ENCODE measurements around the gene SNX19. TPM values are rescaled to one million over a fixed set of nuclear protein-coding genes. Genes with fewer than 3 reads are reported as not detected.
"Not testable (repeated sequence)": the region's sequence is repeated elsewhere in the genome, so short reads cannot be mapped to it uniquely, and the experiment has no call there.

SNX19 gene, protein sequence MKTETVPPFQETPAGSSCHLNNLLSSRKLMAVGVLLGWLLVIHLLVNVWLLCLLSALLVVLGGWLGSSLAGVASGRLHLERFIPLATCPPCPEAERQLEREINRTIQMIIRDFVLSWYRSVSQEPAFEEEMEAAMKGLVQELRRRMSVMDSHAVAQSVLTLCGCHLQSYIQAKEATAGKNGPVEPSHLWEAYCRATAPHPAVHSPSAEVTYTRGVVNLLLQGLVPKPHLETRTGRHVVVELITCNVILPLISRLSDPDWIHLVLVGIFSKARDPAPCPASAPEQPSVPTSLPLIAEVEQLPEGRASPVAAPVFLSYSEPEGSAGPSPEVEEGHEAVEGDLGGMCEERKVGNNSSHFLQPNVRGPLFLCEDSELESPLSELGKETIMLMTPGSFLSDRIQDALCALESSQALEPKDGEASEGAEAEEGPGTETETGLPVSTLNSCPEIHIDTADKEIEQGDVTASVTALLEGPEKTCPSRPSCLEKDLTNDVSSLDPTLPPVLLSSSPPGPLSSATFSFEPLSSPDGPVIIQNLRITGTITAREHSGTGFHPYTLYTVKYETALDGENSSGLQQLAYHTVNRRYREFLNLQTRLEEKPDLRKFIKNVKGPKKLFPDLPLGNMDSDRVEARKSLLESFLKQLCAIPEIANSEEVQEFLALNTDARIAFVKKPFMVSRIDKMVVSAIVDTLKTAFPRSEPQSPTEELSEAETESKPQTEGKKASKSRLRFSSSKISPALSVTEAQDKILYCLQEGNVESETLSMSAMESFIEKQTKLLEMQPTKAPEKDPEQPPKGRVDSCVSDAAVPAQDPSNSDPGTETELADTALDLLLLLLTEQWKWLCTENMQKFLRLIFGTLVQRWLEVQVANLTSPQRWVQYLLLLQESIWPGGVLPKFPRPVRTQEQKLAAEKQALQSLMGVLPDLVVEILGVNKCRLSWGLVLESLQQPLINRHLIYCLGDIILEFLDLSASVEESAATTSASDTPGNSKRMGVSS
- 10 to 100 TPM; 19.9 to 21.6 TPM for total RNA-seq

DNA sequence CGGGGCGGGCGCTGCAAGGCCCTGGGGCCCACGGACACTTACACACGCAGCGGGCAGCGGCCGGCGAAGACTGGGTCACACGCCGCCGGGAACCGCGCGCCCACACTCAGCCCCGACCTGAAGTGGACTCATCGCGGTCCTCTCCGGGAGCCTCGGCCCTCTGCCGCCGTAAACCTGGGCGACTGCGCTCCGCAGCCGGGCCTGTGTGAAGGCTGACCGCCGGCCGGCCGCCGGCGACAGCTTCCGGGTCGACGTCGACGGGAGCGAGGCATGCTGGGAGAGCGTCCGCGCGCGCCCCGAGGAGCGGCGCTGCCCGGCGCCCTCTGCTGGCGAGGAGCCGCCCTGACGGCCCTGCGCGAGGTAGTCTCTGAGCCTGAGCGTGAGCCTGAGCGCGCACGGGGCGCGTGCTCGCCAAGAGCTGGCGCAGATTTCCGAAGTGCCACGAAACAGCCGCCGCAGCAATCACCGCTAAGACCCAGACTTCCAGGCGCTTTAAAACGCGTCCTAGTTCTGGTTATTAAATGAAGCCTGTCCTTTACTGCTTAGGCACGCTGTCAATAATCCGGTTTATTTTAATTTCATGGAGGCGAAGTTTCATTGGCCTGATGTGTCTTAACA lies at the start of gene SNX19:
TSS of gene SNX19 (minus strand) at position 242 of the 618 bp plus-strand sequence. CDS start 540 bp downstream, outside the sequence.
- DNase-seq (ENCODE audit: low spot score in 2 of 2) = peak; percentile 92 to 93
- Mint-ChIP-seq H3K9me3 (peaks cover 4 to 9% of the 10 kb centered on the region in 2 donors), H3K27ac (peak within 1 kb of the TSS; percentile 55 to 84), H3K36me3 (peaks cover 38 to 45% of the 10 kb centered on the region in 2 donors)
- ATAC-seq = peak; percentile 99 to 100

DNA sequence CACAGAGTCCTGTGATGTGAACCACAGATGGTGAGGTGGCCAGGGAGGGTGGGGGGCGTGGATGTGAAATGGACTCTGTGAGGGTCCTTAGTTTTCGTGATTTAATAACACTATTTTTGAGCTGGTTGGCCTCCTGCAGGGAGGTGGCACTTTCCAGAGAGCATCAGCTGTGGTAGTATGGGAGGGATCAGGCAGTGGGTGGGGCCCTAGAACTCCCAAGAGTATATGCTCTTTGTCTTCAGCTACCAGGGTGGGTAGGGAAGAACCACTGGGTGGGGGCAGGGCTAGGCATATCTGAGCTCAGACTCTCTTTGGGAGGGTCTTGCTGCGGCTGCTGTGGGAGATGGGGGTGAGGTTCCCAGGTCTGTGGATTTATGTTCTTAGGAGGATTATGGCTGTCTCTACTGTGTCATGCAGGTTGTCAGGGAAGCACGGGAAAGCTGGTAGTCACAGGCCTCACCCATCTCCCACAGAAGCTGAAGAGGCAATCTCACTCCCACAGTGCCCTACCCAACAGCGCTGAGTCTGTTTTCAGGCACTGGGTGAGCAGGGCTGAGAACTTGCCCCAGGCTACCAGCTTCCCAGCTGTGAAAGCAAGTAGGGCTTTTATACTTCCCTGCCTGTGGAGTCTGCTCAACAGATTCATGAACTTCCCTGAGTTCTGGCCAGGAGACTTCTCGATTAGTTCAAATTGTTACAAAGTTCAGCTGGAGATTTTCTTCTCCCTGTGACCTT lies 47.9 kb upstream of the SNX19 start:
- DNase-seq (ENCODE audit: low spot score in 2 of 2) (no peak), ATAC-seq (no peak)
- Mint-ChIP-seq H3K36me3 (peaks cover 4 to 11% of the 10 kb centered on the region in 2 donors), H3K9me3 (peaks cover 3 to 12% of the 10 kb centered on the region in 2 donors), H3K27ac (no peak overlapping the region)

DNA sequence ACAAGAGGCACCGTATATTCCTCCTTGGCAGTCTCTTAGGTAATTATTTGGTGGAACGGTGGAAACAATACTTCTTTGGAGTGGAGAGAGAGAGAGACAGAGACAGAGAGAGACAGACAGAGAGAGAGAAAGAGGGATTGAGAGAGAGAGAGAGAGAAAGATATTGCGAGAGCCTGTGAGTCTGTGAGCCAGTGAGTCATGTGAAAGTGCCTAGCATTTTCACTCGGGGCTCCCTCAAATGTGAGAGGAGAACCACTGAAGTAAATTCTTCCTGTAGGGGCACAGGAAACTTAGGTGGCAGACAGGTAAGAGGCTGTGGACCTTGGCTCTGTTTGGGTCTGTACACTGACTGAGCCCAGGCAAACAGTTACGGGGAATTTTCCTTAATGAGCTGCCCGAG lies 31.6 kb upstream of the SNX19 start:
- H3K36me3 Mint-ChIP-seq = no peaks in the 10 kb centered on the region
- ATAC-seq (no peak), DNase-seq (ENCODE audit: low spot score in 2 of 2) (no peak)
- no peaks in the 10 kb centered on the region for H3K9me3 Mint-ChIP-seq
- no peak overlapping the region for H3K27ac Mint-ChIP-seq

DNA sequence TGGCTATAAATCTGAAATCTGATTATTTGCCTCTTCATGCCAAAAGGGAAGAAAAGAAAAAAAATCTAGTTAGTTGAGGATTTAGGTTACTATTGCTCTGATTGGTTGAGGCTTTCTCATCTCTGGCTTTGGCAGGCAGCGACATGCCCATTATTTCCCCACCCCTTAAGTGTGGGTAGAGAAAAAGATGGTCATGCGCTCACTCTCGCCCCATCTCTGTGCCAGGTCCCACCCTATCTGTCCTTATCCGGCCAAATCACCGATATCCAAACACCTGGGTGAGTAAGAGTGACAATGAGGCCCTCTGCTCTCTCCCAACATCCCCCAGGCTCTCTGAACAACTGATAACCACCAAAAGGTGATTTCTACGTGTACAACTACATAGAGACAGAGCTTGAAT lies 31.2 kb upstream of the SNX19 start:
- H3K9me3 Mint-ChIP-seq = no peaks in the 10 kb centered on the region
- H3K36me3 Mint-ChIP-seq = no peaks in the 10 kb centered on the region
- ATAC-seq (no peak), DNase-seq (ENCODE audit: low spot score in 2 of 2) (no peak)
- no peak overlapping the region for H3K27ac Mint-ChIP-seq

DNA sequence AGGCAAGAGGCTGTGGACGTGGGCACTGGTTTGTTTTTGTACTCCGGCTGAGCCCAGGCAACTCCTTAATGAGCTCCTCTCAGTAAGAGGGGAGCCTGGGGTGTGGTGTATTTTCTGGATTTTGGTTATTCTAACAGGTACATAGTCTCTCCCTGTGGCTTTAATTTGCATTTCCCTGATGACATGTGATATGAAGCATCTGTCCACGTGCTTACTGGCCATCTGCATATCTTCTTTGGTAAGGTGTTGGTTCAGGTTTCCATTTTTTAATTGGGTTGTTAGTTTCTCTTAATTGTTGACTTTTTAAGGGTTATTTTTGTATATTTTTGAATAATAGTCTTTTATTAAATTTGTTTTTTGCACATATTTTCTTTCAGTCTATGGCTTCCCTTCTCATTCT lies 30.8 kb upstream of the SNX19 start:
- Mint-ChIP-seq H3K27ac (no peak overlapping the region), H3K9me3 (no peaks in the 10 kb centered on the region), H3K36me3 (no peaks in the 10 kb centered on the region)
- DNase-seq (ENCODE audit: low spot score in 2 of 2) (no peak), ATAC-seq (no peak)

DNA sequence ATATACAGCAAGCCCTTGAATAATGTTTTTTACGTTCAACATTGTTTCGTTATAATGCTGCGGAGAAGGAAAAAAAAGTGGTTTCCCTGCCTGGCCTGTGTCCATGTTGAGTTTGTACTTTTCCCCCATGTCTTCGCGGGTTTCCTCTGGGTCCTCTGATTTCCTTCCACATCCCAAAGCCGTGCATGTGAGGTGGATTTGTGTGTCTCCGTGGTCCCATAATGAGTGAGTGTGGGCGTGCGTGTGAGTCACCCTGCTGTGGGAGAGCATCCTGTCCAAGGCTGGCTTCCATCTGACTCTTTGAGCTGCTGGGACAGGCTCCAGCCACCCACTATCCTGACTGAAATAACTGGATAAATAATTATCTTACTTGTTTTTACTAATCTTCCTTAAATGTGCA lies 29.6 kb upstream of the SNX19 start:
- ATAC-seq (no peak), DNase-seq (ENCODE audit: low spot score in 2 of 2) (no peak)
- no peak overlapping the region for H3K27ac Mint-ChIP-seq
- no peaks in the 10 kb centered on the region for H3K9me3 Mint-ChIP-seq
- H3K36me3 Mint-ChIP-seq = no peaks in the 10 kb centered on the region

DNA sequence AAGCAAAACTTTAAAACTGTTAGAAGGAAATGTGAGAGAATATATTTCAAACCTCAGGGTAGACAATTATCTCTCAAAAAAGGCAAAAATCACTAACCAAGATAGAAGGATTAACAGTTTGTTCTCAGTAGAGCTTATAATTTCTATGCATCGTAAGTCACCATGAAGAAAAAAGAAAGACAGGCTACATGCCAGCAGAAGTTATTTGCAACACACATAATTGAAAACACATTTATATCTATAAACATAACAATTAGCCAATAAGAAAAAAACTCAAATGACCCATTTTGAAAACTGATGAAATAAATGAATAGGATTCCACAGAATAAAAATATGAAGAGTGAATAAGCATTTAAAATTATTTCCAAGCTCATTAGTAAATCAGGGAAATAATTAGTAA lies 24.4 kb upstream of the SNX19 start:
- no peak for ATAC-seq
- Mint-ChIP-seq H3K9me3 (no peaks in the 10 kb centered on the region), H3K36me3 (no peaks in the 10 kb centered on the region), H3K27ac (no peak overlapping the region)
- no peak for DNase-seq (ENCODE audit: low spot score in 2 of 2)

DNA sequence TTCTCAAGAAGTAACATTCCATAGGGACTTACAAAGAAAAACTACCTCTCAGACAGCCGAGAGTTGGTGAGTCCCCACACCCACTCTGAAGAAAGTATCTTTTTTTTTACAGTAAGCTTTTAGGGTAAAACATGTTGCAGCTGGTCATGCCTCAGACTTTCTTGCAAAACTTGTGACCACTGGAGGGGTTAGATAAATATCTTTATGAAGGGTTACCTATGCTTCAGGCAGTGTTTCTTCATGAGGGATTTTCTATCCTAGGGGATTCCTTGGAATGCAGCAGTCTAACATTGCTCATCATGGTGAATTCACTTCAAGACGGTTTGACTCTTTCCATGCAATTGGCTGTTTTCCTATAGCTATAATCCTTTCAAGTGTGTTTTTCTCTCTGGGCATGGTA lies 20.8 kb upstream of the SNX19 start:
- no peak for ATAC-seq
- Mint-ChIP-seq H3K9me3 (no peaks in the 10 kb centered on the region), H3K27ac (no peak overlapping the region), H3K36me3 (no peaks in the 10 kb centered on the region)
- no peak for DNase-seq (ENCODE audit: low spot score in 2 of 2)

DNA sequence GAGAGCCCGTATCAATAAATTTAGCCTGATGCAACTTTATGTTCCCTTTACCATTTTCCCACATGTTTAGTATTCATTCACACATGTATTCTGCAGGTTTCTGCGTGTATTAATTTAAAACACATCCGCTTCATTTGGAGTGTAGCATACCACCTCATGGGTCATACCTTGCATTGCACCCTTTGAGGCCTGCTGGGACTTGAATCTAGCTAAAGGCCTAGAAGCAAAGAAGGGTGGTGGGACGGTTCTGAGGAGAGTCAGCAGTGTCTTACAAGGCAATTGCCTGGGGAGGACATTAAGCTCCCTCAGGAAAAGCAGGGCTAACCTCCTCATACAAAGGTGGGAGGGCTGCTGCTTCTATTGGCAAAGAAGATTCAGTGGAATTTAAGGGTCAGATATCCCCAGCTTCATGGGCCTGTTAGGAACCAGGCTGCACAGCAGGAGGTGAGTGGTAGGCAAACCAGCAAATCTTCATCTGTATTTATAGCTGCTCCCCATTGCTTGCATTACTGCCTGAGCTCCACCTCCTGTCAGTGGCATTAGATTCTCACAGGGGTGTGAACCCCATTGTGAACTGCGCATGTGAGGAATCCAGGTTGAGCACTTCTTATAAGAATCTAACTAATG lies 15.9 kb upstream of the SNX19 start:
- no peak overlapping the region for H3K27ac Mint-ChIP-seq
- no peaks in the 10 kb centered on the region for H3K9me3 Mint-ChIP-seq
- ATAC-seq (no peak), DNase-seq (ENCODE audit: low spot score in 2 of 2) (no peak)
- H3K36me3 Mint-ChIP-seq = no peaks in the 10 kb centered on the region

DNA sequence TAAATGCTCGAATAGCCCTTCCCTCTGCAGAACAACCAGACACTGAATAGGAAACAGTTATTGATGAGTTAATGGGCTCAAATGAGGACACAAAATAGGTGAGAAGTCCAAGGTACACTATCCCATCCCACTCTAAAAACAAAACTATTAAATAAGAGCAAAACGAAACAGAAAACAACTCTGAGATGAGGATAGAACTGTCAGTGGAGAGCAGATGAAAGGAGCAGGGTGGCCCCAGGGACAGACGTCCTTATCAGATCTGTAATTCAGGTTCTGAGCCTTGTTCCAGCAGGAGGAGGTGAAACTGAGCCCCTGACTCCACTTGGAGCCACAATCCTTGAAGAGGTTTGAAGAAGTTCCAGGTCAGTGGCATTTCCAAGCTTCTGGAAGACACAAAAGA lies 8.5 kb upstream of the SNX19 start:
- no peak overlapping the region for H3K27ac Mint-ChIP-seq
- H3K36me3 Mint-ChIP-seq = no peaks in the 10 kb centered on the region
- DNase-seq (ENCODE audit: low spot score in 2 of 2) (no peak), ATAC-seq (no peak)
- H3K9me3 Mint-ChIP-seq = no peaks in the 10 kb centered on the region

DNA sequence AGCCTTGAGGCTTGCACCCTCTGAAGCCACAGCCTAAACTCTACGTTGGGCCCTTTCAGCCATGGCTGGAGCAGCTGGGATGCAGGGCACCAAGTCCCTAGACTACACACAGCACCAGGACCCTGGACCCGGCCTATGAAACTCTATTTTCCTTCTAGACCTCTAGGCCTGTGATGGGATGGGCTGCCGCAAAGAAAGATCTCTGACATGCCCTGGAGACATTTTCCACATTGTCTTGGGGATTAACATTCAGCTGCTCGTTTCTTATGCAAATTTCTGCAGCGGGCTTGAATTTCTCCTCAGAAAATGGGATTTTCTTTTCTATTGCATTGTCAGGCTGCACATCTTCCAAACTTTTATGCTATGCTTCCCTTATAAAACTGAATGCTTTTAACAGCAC lies 4.3 kb upstream of the SNX19 start:
- not testable (repeated sequence) for ATAC-seq, H3K27ac Mint-ChIP-seq

DNA sequence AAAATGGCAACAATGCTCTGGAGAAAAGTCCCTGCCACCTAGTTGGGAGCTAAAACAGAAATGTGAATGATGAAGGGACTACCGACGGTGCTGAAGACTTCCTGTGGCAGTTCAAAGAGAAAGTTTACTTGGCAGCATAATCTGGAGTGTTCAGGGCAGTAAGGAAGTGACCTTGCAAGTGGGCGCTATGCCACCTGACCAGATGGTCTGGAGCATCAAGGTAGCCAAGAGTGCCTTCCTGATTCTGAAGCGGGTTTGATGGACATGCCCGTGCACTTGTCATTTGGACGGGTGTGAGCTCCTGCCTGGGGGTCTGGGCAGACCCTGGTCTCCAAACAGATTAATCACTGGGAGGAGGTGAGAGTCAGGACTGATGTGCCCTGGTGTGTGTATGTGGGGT lies 1.8 kb upstream of the SNX19 start:
- peaks cover 4% of the 10 kb centered on the region in 2 donors for H3K9me3 Mint-ChIP-seq
- ATAC-seq (no peak), DNase-seq (ENCODE audit: low spot score in 2 of 2) (no peak)
- H3K36me3 Mint-ChIP-seq = peaks cover 26 to 35% of the 10 kb centered on the region in 2 donors
- H3K27ac Mint-ChIP-seq = no peak overlapping the region

More for the DNA sequence above, 4.3 kb upstream of the SNX19 start:
- peaks cover under 1 to 13% of the 10 kb centered on the region in 2 donors for H3K36me3 Mint-ChIP-seq
- H3K9me3 Mint-ChIP-seq; DNase-seq (ENCODE audit: low spot score in 2 of 2): not testable (repeated sequence)

DNA sequence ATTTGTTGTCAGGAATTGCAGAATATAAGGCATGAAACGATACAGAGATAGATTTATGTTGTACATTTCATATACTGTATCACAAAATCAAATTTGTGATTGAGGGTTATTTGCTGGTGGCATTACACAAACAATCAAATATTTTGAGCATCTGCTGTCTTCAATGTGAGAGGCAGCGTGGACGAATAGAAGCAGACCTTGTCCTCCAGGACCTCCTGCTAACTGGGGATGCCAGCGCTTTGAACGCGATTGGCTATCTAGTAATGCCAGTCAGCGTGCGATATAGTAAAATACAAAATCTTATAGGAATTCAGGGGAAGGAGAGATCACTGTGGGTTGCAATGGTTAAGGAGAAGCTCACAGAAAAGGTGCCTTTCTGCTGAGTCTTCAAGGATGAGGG lies 631 bp upstream of the SNX19 start:
- no peak for DNase-seq (ENCODE audit: low spot score in 2 of 2)
- peaks cover 4 to 9% of the 10 kb centered on the region in 2 donors for H3K9me3 Mint-ChIP-seq
- H3K27ac Mint-ChIP-seq = peak overlapping the region in 1 of 2 donors; percentile 84
- ATAC-seq = no peak
- peaks cover 35 to 42% of the 10 kb centered on the region in 2 donors for H3K36me3 Mint-ChIP-seq

DNA sequence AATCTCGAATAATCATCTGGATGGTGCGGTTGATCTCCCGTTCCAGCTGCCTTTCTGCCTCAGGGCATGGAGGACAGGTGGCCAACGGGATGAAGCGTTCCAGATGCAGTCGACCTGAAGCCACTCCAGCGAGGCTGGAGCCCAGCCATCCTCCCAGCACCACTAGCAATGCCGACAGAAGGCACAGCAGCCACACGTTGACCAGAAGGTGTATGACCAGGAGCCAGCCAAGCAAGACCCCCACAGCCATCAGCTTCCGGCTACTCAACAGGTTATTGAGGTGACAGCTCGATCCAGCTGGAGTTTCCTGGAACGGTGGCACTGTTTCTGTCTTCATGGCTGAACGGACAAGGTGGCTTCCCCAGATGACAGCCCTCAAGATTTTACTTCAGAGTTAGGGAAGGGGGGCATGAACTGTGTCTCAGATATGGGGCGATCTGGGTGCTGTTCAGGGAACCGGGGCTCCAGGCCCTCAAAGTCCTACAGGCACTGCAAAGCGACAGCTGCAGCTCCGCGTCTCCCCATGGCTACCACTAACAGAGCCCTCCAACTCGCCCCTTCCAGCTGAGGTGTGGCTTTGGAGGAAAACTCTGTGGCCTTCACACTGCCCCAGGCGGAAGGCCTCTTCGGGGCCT lies 559 bp downstream of the SNX19 start:
- peaks cover 39 to 45% of the 10 kb centered on the region in 2 donors for H3K36me3 Mint-ChIP-seq
- H3K27ac Mint-ChIP-seq = peak overlapping the region; percentile 55 to 84
- ATAC-seq = no peak
- no peak for DNase-seq (ENCODE audit: low spot score in 2 of 2)
- peaks cover 4 to 9% of the 10 kb centered on the region in 2 donors for H3K9me3 Mint-ChIP-seq

DNA sequence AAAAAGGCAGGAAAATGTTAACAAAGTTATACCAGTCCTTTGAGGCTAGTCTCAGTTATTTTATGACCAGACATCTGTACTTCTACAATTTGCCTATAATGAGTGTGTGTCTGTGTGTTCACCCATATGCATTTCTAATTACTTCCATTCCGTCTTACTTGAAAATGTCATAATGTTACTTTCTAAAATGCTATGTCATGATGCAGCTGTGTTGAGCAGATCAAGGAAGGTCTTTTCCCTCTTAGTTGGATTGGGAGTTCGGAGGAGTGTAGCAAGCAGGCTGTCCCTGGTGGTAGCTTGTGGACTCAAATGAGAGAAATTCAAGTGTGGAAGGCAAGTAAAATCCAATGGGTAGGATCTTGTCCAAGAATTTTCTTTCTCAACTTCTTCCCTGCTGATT lies 3.0 kb downstream of the SNX19 start:
- DNase-seq (ENCODE audit: low spot score in 2 of 2) = no peak
- no peak for ATAC-seq
- Mint-ChIP-seq H3K27ac (no peak overlapping the region), H3K36me3 (peaks cover 52 to 55% of the 10 kb centered on the region in 2 donors), H3K9me3 (peaks cover 4 to 9% of the 10 kb centered on the region in 2 donors)

All from activated naive CD4-positive, alpha-beta T cell treated with anti-CD3 and anti-CD28 coated beads, Interleukin-2, amount 50 U/mL, for 72 hours (primary cell).